K562 (cell line): ENCODE results near the gene PPTC7. TPM values are rescaled to one million over a fixed set of nuclear protein-coding genes. Genes with fewer than 3 reads are reported as not detected.

Experiments used
- ATAC-seq: fragments of 200-7000 bp; cut with Tn5 transposase; 3 replicates; pipeline ENCODE4 v1.9.1; 2020; ENCODE audit warnings: moderate library complexity
- BruUV-seq: library from RNA; stranded (reverse); fragments of 400-500 nt; replicated peaks from 2 replicates; lab custom pipeline; 2021; lab: Mats Ljungman, UMichigan
- CTCF ChIA-PET: fragments of 300-600 bp; formaldehyde crosslinking; extraction: SDS; loops from one replicate; lab custom pipeline; 2021; ENCODE audit warnings: low intra/inter-chr PET ratio; lab: Yijun Ruan, JAX
- POLR2A ChIA-PET: fragments of 300-600, 350-650 bp; sonication (Branson Sonifier 250); formaldehyde crosslinking; extraction: SDS; loops from one replicate; lab custom pipeline; 2021; ENCODE audit warnings: antibody characterized with exemption, inconsistent platforms; lab: Yijun Ruan, JAX
- DNase-seq, 4 experiments: peaks; one replicate each; pipeline versions ENCODE4 v3.0.0 to v3.0.0-alpha.2; 2011 to 2018; ENCODE audit warnings: low spot score in 3 of 4, mixed read lengths in 3 of 4; ENCODE audit errors: extremely low read depth in 1 of 4
- FAIRE-seq: peaks from 2 replicates; lab custom pipeline; 2011; peaks lifted over from hg19 to GRCh38; lab: Jason Lieb, UNC
- H2AFZ ChIP-seq: 2 replicates; pipeline ENCODE4 v1.6.0; 2011; ENCODE audit warnings: low read depth, low read length, control low read depth, inconsistent platforms
- H3K27ac ChIP-seq: fragments of 200-600 bp; 3 replicates; pipeline ENCODE4 v1.8.0; 2011; ENCODE audit warnings: low read depth, mild to moderate bottlenecking, control low read depth, inconsistent platforms, low read length, moderate library complexity, mixed read lengths; ENCODE audit errors: extremely low read depth
- H3K27me3 ChIP-seq, 2 experiments: fragments of 300-600 bp in 1 of 2; 2 replicates in 1 of 2; 3 replicates in 1 of 2; pipeline versions ENCODE4 v1.6.0 to v1.8.0; 2011; ENCODE audit warnings: inconsistent platforms in 2 of 2, low read length in 2 of 2, mild to moderate bottlenecking in 1 of 2, mixed read lengths in 1 of 2, moderate library complexity in 1 of 2; ENCODE audit not compliant: control insufficient read depth in 2 of 2, insufficient read depth in 2 of 2
- H3K36me3 ChIP-seq: fragments of 300-600 bp; 3 replicates; pipeline ENCODE4 v1.8.0; 2011; ENCODE audit warnings: mild to moderate bottlenecking, low read length, inconsistent platforms; ENCODE audit not compliant: control insufficient read depth, insufficient read depth
- H3K4me1 ChIP-seq, 2 experiments: fragments of 200-600 bp in 1 of 2; replicated peaks in 1 of 2; 2 replicates in 1 of 2; 3 replicates in 1 of 2; pipeline versions ENCODE4 v1.5.1 to v1.8.0; 2011; ENCODE audit warnings: inconsistent platforms in 2 of 2, low read length in 2 of 2, mild to moderate bottlenecking in 1 of 2, mixed read lengths in 1 of 2, moderate library complexity in 1 of 2; ENCODE audit not compliant: control insufficient read depth in 2 of 2, insufficient read depth in 2 of 2
- H3K4me2 ChIP-seq: 2 replicates; pipeline ENCODE4 v1.6.1; 2011; ENCODE audit warnings: low read length, control low read depth, inconsistent platforms, mixed read lengths; ENCODE audit not compliant: insufficient read depth
- H3K4me3 ChIP-seq: fragments of 200-600 bp; sonication (generic), shearing (Covaris generic); 2 replicates; pipeline ENCODE4 v1.5.1; 2016; ENCODE audit warnings: control low read depth, inconsistent platforms
- H3K79me2 ChIP-seq: fragments of 200-600 bp; 3 replicates; pipeline ENCODE4 v1.8.0; 2011; ENCODE audit warnings: low read length, inconsistent platforms; ENCODE audit not compliant: control insufficient read depth, insufficient read depth
- H3K9ac ChIP-seq, 2 experiments: 2 replicates each; pipeline versions ENCODE4 v1.6.0 to v1.6.1; 2011; ENCODE audit warnings: low read depth in 2 of 2, low read length in 2 of 2, control low read depth in 1 of 2, inconsistent platforms in 1 of 2, mild to moderate bottlenecking in 1 of 2, mixed read lengths in 1 of 2; ENCODE audit not compliant: insufficient read depth in 1 of 2
- H3K9me1 ChIP-seq: one replicate; pipeline ENCODE4 v1.6.0; 2011; ENCODE audit warnings: inconsistent platforms, mild to moderate bottlenecking, low read length, moderate library complexity; ENCODE audit not compliant: control insufficient read depth, insufficient read depth
- H3K9me3 ChIP-seq: replicated peaks from 2 replicates; pipeline ENCODE4 v1.5.1; 2011; ENCODE audit warnings: low read depth, low read length, inconsistent platforms; ENCODE audit not compliant: control insufficient read depth, insufficient read depth
- H4K20me1 ChIP-seq: replicated peaks from 2 replicates; pipeline ENCODE4 v1.6.1; 2011; ENCODE audit warnings: low read length, inconsistent platforms, mixed read lengths; ENCODE audit not compliant: control insufficient read depth, insufficient read depth
- ESRRA ChIP-seq: fragments of 450-650 bp; IDR thresholded peaks from 2 replicates; pipeline ENCODE4 v1.6.1; 2014; ENCODE audit warnings: low read depth, mild to moderate bottlenecking, moderate library complexity, borderline replicate concordance
- HNRNPH1 ChIP-seq: fragments of 200-400 bp; formaldehyde crosslinking; optimal IDR thresholded peaks from 2 replicates; pipeline ENCODE3; 2017; ENCODE audit warnings: low read depth, mild to moderate bottlenecking, low read length, moderate library complexity
- LARP7 ChIP-seq: fragments of 450-650 bp; IDR thresholded peaks from 2 replicates; pipeline ENCODE4 v1.6.1; 2016
- MITF ChIP-seq: IDR thresholded peaks from 2 replicates; pipeline ENCODE4 v1.6.1; 2014; ENCODE audit warnings: antibody characterized with exemption
- NCOA4 ChIP-seq: fragments of 450-650 bp; IDR thresholded peaks from 2 replicates; pipeline ENCODE4 v1.6.1; 2018; ENCODE audit warnings: mild to moderate bottlenecking; ENCODE audit not compliant: partially characterized antibody
- NFATC3 ChIP-seq: fragments of 450-650 bp; IDR thresholded peaks from 2 replicates; pipeline ENCODE4 v1.6.1; 2017; ENCODE audit warnings: mild to moderate bottlenecking
- RUNX1 ChIP-seq: sonication (generic); IDR thresholded peaks from 2 replicates; pipeline ENCODE4 v1.6.1; 2016; ENCODE audit warnings: antibody characterized with exemption, low read depth
- SETDB1 ChIP-seq: IDR thresholded peaks from one replicate; pipeline ENCODE4 v1.6.1; 2012; ENCODE audit warnings: low read length, control low read depth, inconsistent platforms
- SRF ChIP-seq, 2 experiments: fragments of 250-450, 450-650 bp in 1 of 2; sonication (Bioruptor Pico) in 1 of 2; sonication (generic) in 1 of 2; formaldehyde crosslinking; IDR thresholded peaks; 2 replicates each; pipeline versions ENCODE4 v1.5.0 to v1.5.1; 2020 to 2022; ENCODE audit warnings: mild to moderate bottlenecking in 1 of 2, missing genetic modification reagents in 1 of 2
- TRIM28 ChIP-seq: fragments of 450-650 bp; IDR thresholded peaks from 2 replicates; pipeline ENCODE4 v1.6.1; 2017
- XRCC4 ChIP-seq: IDR thresholded peaks from one replicate; pipeline ENCODE4 v1.6.1; 2011; ENCODE audit not compliant: insufficient read depth, insufficient read length; ENCODE audit errors: extremely low read depth
- ZNF217 ChIP-seq: sonication (generic); formaldehyde crosslinking; IDR thresholded peaks from 2 replicates; pipeline ENCODE4 v1.8.0; 2022; ENCODE audit warnings: mild to moderate bottlenecking, missing genetic modification reagents
- ZNF449 ChIP-seq: fragments of 250-450 bp; sonication (Bioruptor Pico); IDR thresholded peaks from 2 replicates; pipeline ENCODE4 v1.8.0; 2022; ENCODE audit warnings: moderate library complexity, mild to moderate bottlenecking, inconsistent platforms
- ZSCAN32 ChIP-seq: fragments of 450-650 bp; formaldehyde crosslinking; IDR thresholded peaks from 2 replicates; pipeline ENCODE4 v1.4.0; 2020; ENCODE audit warnings: mild to moderate bottlenecking, moderate library complexity
- WGBS: fragments of 100-300 bp; shearing (Covaris generic); methylation state at CpG from one replicate; pipeline ENCODE4 v1.1.6; 2016; ENCODE audit warnings: low coverage, mixed read lengths; ENCODE audit not compliant: insufficient coverage; ENCODE audit errors: missing lambda C conversion rate; 5-methylcytosine and 5-hydroxymethylcytosine counted together
- in situ Hi-C: fragments of 300-500 bp; cut with MboI; formaldehyde crosslinking; loops from 4 replicates; pipeline ENCODE4 v1.15.0; 2018; ENCODE audit warnings: inconsistent platforms, mixed read lengths
- intact Hi-C: fragments of 100-400 bp; cut with micrococcal nuclease; formaldehyde crosslinking; loops from 2 replicates; pipeline ENCODE4 v1.14.2; 2022
- polyA plus RNA-seq, 8 experiments: library from polyadenylated mRNA; depleted of rRNA in 4 of 8; stranded (reverse) in 5 of 8; unstranded in 3 of 8; fragments of >200 nt; fragmentation: Nextera tagmentation in 2 of 8; fragmentation: Illumina TruSeq in 1 of 8; extraction: Ambion mirVana in 2 of 8; extraction: Trizol in 1 of 8; gene quantifications; 2 replicates each; pipeline versions ENCODE4 v1.2.1 to v1.2.3, GENCODE V29; 2011 to 2014; ENCODE audit warnings: inconsistent platforms in 1 of 8, missing spikeins in 1 of 8
- total RNA-seq, 7 experiments: library from RNA; depleted of rRNA in 6 of 7; stranded (reverse); fragments of >200 nt in 6 of 7; fragmentation: Illumina TruSeq in 2 of 7; extraction: Trizol in 2 of 7; gene quantifications; 2 replicates each; pipeline versions ENCODE4 v1.2.1 to v1.2.3, GENCODE V29; 2011 to 2021; ENCODE audit warnings: low replicate concordance in 1 of 7
- TF ChIP-seq, protein P1 (sequence below): sonication (generic); formaldehyde crosslinking; IDR thresholded peaks from 2 replicates; pipeline ENCODE4 v1.8.0; 2022; ENCODE audit warnings: mild to moderate bottlenecking, missing genetic modification reagents, borderline replicate concordance

The PPTC7 gene
- total and polyA plus RNA-seq, 9 of the 15 experiments (the other 6 are each of a cell fraction or from before 2014, with no cell fraction given): 2.6 to 23.1 (median 11.9) TPM

- H3K27ac ChIP-seq: no peak overlapping the region
- no peak overlapping the region for H3K4me3 ChIP-seq
These were observed 52.6 kb downstream of the PPTC7 start for GRCh38 chr12:110530511-110530910.

GRCh38 chr12:110528277-110528839 lies 54.8 kb downstream of the PPTC7 start:
- in situ Hi-C loops: no loop called here
- CTCF ChIA-PET: interaction anchor here (0.7 kb wide), 1 partner anchor 16 kb away, joined by 3 read pairs; no protein-coding TSS in a partner anchor
- 80% methylated on average over 6 of the region's 6 CpGs for WGBS
- no peak overlapping the region for H3K4me3 ChIP-seq
- H3K79me2 ChIP-seq: no peaks in the 10 kb centered on the region
- H3K4me2 ChIP-seq: no peak overlapping the region
- BruUV-seq: no TSS peak
- no peak for FAIRE-seq
- POLR2A ChIA-PET: interaction anchor here (0.6 to 1.6 kb wide), 6 partner anchors 9 to 74 kb away, joined by 3 to 4 read pairs (median 3); no protein-coding TSS in a partner anchor
- H3K9me3 ChIP-seq: no peaks in the 10 kb centered on the region
- no peak overlapping the region for H2AFZ ChIP-seq
- no peak overlapping the region for H3K27ac ChIP-seq
- H4K20me1 ChIP-seq: no peaks in the 10 kb centered on the region
- no peak; the same call in 2 of the 3 replicates for ATAC-seq
- H3K9me1 ChIP-seq: no peaks in the 10 kb centered on the region
- DNase-seq: no peak
- H3K4me1 ChIP-seq: no peaks in the 10 kb centered on the region
- peaks cover 12% of the 10 kb centered on the region for H3K36me3 ChIP-seq
- H3K9ac ChIP-seq: no peak overlapping the region
- no peaks in the 10 kb centered on the region for H3K27me3 ChIP-seq
- intact Hi-C loops: no loop called here
- TF ChIP-seq NFATC3 (no peak), MITF (no peak), LARP7 (no peak), SETDB1 (no peak), ZNF449 (CRISPR knock-in tag) (no peak), ZNF217 (no peak), XRCC4 (no peak), NCOA4 (no peak), RUNX1 (no peak)
- TF ChIP-seq, protein P1, sequence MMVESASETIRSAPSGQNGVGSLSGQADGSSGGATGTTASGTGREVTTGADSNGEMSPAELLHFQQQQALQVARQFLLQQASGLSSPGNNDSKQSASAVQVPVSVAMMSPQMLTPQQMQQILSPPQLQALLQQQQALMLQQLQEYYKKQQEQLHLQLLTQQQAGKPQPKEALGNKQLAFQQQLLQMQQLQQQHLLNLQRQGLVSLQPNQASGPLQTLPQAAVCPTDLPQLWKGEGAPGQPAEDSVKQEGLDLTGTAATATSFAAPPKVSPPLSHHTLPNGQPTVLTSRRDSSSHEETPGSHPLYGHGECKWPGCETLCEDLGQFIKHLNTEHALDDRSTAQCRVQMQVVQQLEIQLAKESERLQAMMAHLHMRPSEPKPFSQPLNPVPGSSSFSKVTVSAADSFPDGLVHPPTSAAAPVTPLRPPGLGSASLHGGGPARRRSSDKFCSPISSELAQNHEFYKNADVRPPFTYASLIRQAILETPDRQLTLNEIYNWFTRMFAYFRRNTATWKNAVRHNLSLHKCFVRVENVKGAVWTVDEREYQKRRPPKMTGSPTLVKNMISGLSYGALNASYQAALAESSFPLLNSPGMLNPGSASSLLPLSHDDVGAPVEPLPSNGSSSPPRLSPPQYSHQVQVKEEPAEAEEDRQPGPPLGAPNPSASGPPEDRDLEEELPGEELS (CRISPR knock-in tag): no peak

More at GRCh38 chr12:110530511-110530910, 52.6 kb downstream of the PPTC7 start:
- no peak for ATAC-seq
- no peaks in the 10 kb centered on the region for H4K20me1 ChIP-seq
- ChIA-PET POLR2A (no interaction called here), CTCF (no interaction called here)
- in situ Hi-C loops: no loop called here
- FAIRE-seq: no peak
- DNase-seq: no peak
- no peaks in the 10 kb centered on the region for H3K27me3 ChIP-seq
- TF ChIP-seq HNRNPH1 (no peak), ZSCAN32 (CRISPR knock-in tag) (no peak), ESRRA (no peak), SRF (CRISPR knock-in tag; IDR thresholded peaks at IDR 0.05) (no peak), TRIM28 (no peak)
- WGBS: 78% methylated on average over 2 of the region's 2 CpGs
- H3K79me2 ChIP-seq: no peaks in the 10 kb centered on the region
- H2AFZ ChIP-seq: no peak overlapping the region
- no peaks in the 10 kb centered on the region for H3K9me3 ChIP-seq
- intact Hi-C loops: no loop called here
- no TSS peak for BruUV-seq
- no peaks in the 10 kb centered on the region for H3K4me1 ChIP-seq
- no peaks in the 10 kb centered on the region for H3K9me1 ChIP-seq
- H3K9ac ChIP-seq: no peak overlapping the region
- no peak overlapping the region for H3K4me2 ChIP-seq
- H3K36me3 ChIP-seq: peaks cover 31% of the 10 kb centered on the region
